HEK293 (cell line): ENCODE results near the gene PGP.

Experiments
- ZBTB7A ChIP-seq: fragments of 450-650 bp; formaldehyde crosslinking; IDR thresholded peaks from 2 replicates; pipeline ENCODE4 v1.5.1; 2016; ENCODE audit warnings: low read depth, missing biosample characterization, missing genetic modification characterization
- ZNF10 ChIP-seq: fragments of 450-650 bp; formaldehyde crosslinking; IDR thresholded peaks from 2 replicates; pipeline ENCODE4 v1.5.1; 2017; ENCODE audit warnings: missing biosample characterization, missing genetic modification characterization
- ZNF114 ChIP-seq: fragments of 450-650 bp; formaldehyde crosslinking; IDR thresholded peaks from 2 replicates; pipeline ENCODE4 v1.5.0; 2017; ENCODE audit warnings: missing biosample characterization, missing genetic modification characterization
- ZNF121 ChIP-seq: fragments of 450-650 bp; formaldehyde crosslinking; IDR thresholded peaks from 2 replicates; pipeline ENCODE4 v1.5.1; 2016; ENCODE audit warnings: missing biosample characterization, missing genetic modification characterization
- TF ChIP-seq, protein P1 (sequence below): fragments of 450-650 bp; formaldehyde crosslinking; IDR thresholded peaks from 2 replicates; pipeline ENCODE4 v1.5.1; 2016; ENCODE audit warnings: missing biosample characterization, missing genetic modification characterization

DNA sequence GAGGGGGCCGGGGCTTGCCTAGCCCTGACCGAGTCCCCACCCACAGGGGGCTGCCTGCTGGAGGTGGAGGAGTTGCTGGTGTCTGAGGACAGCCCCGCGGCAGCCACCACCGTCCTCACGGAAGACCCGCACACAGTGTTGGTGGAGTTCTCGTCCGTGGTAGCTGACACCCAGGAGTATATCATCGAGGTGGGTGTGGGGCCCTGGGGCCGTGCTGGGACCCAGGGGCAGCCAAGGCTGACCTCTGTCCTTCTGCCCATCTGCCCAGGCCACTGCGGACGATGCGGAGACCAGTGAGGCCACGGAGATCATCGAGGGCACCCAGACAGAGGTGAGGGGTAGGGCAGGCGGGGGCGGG lies 20.2 kb upstream of the PGP start:
- TF ChIP-seq, protein P1, sequence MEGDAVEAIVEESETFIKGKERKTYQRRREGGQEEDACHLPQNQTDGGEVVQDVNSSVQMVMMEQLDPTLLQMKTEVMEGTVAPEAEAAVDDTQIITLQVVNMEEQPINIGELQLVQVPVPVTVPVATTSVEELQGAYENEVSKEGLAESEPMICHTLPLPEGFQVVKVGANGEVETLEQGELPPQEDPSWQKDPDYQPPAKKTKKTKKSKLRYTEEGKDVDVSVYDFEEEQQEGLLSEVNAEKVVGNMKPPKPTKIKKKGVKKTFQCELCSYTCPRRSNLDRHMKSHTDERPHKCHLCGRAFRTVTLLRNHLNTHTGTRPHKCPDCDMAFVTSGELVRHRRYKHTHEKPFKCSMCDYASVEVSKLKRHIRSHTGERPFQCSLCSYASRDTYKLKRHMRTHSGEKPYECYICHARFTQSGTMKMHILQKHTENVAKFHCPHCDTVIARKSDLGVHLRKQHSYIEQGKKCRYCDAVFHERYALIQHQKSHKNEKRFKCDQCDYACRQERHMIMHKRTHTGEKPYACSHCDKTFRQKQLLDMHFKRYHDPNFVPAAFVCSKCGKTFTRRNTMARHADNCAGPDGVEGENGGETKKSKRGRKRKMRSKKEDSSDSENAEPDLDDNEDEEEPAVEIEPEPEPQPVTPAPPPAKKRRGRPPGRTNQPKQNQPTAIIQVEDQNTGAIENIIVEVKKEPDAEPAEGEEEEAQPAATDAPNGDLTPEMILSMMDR (tag by site-specific recombination) = no peak
- TF ChIP-seq ZBTB7A (tag by site-specific recombination) (no peak), ZNF121 (tag by site-specific recombination) (no peak), ZNF10 (tag by site-specific recombination) (no peak), ZNF114 (no peak)
